Rectal smooth muscle tissue (tissue), 1 donor: ENCODE measurements around the gene MAP1A.

ENCODE experiments used
- H3K27ac ChIP-seq: one replicate; pipeline ENCODE4 v1.7.0; 2013; ENCODE audit warnings: low read depth, low read length, inconsistent platforms
- H3K27me3 ChIP-seq: one replicate; pipeline ENCODE4 v1.7.0; 2013; ENCODE audit warnings: low read length; ENCODE audit not compliant: control insufficient read depth, insufficient read depth
- H3K36me3 ChIP-seq: one replicate; pipeline ENCODE4 v1.7.0; 2013; ENCODE audit warnings: low read length; ENCODE audit not compliant: control insufficient read depth, insufficient read depth
- H3K4me1 ChIP-seq: one replicate; pipeline ENCODE4 v1.7.0; 2013; ENCODE audit warnings: low read length; ENCODE audit not compliant: control insufficient read depth, insufficient read depth
- H3K4me3 ChIP-seq: one replicate; pipeline ENCODE4 v1.7.0; 2013; ENCODE audit warnings: low read length
- H3K9ac ChIP-seq: one replicate; pipeline ENCODE4 v1.7.0; 2013; ENCODE audit warnings: low read length

The MAP1A gene

GRCh38 chr15:43517354-43518196 lies at the start of gene MAP1A:
Gene MAP1A (plus strand): TSS chr15:43517608. CDS start chr15:43521474, 3,866 bp downstream.
- no peaks in the 10 kb centered on the region for H3K27me3 ChIP-seq
- peaks cover 18% of the 10 kb centered on the region for H3K4me1 ChIP-seq
- peak within 1 kb of the TSS; percentile 81 for H3K4me3 ChIP-seq
- H3K36me3 ChIP-seq = peaks cover 10% of the 10 kb centered on the region
- H3K27ac ChIP-seq = peak within 1 kb of the TSS; percentile 82
- peak within 1 kb of the TSS; percentile 13 for H3K9ac ChIP-seq

- H3K9ac ChIP-seq = no peak overlapping the region
- H3K36me3 ChIP-seq = peaks cover 22% of the 10 kb centered on the region
- no peaks in the 10 kb centered on the region for H3K4me1 ChIP-seq
- no peak overlapping the region for H3K27ac ChIP-seq
- H3K27me3 ChIP-seq = no peaks in the 10 kb centered on the region
- no peak overlapping the region for H3K4me3 ChIP-seq
Measured at GRCh38 chr15:43469867-43470266, 47.5 kb upstream of the MAP1A start.

DNA sequence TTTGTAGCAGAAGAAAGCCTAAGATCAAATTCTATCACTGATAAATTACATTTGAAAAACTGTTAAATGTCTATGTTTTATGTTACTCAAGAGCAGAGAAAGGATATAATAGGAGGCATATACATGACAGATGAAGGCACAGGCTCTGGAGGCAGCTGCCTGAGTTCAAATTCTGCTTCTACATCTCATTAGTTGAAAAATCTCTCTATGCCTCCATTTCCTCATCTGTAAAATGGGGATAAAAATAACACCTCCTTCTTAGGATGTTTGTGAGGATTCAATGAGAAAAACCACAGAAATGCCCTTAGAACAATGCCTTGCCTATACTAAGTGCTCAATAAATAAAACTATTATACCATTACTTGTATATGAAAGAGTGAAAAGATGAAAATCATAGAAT lies 45.4 kb upstream of the MAP1A start:
- no peaks in the 10 kb centered on the region for H3K4me1 ChIP-seq

GRCh38 chr15:43473885-43474284 lies 43.5 kb upstream of the MAP1A start:
- Histone ChIP-seq H3K4me1 (no peaks in the 10 kb centered on the region), H3K36me3 (peaks cover 31% of the 10 kb centered on the region), H3K27ac (no peak overlapping the region), H3K9ac (no peak overlapping the region), H3K4me3 (no peak overlapping the region), H3K27me3 (no peaks in the 10 kb centered on the region)

More for the DNA sequence above, 45.4 kb upstream of the MAP1A start:
- H3K27ac ChIP-seq = no peak overlapping the region
- H3K27me3 ChIP-seq = no peaks in the 10 kb centered on the region
- no peak overlapping the region for H3K4me3 ChIP-seq
- H3K36me3 ChIP-seq = peaks cover 28% of the 10 kb centered on the region
- H3K9ac ChIP-seq = no peak overlapping the region

DNA sequence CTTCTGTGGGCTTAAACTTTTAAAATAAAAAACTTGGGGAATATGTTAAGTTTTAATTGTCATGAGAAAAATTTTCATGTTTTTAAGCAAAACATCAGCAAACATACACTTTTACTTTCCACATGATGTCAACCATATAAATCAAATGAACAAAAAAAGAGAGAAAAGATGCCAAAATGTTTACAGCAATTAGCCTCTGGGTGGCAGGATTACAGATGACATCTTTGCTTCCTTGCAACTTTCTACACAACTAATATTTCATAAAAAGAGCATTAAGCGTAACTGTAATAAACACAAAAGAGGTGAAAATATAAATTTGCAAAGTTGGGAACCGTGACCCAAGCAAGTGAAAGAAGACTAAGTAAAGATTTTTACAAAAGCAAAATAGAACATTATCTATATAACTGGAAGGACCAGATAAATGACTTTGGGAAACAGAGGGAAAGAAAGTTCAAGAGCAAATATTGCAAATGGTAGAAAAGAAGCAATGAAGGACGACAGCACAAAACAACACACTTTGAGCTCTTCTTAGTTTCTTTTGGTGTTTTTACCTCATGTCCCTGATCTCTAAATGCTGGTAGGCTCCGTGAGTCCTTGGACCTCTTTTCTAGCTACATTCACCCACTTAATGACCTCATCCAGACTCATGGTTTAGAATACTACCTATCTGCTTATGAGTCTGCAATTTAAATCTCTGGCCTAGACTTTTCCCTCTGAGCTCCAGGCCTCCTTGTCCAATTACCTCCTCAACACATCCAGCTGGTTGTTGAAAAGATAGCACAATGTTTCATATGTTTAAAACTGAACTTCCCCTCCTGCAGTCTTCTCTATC lies 33.9 kb upstream of the MAP1A start:
- H3K27ac ChIP-seq = no peak overlapping the region
- no peaks in the 10 kb centered on the region for H3K27me3 ChIP-seq
- H3K4me1 ChIP-seq = no peaks in the 10 kb centered on the region
- no peak overlapping the region for H3K4me3 ChIP-seq
- H3K9ac ChIP-seq = no peak overlapping the region
- H3K36me3 ChIP-seq = peaks cover 14% of the 10 kb centered on the region

DNA sequence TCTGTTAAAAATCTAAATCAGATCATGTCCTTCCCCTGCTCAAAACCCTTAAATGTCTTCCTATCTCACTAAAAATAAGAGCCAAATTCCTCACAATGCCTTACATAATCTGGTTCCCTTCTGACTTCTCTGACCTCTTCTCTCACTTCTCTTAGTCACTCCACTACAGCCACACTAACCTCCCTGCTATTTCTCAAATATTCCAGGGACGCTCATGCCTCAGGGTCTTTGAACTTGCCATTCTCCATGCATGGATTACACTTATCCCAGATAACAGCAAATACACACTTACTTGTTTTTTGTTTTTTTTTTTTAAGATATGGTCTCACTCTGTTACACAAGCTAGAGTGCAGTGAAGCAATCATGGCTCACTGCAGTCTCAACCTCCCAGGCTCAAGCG lies 33.0 kb upstream of the MAP1A start:
- Histone ChIP-seq H3K36me3 (peaks cover 11% of the 10 kb centered on the region), H3K4me1 (no peaks in the 10 kb centered on the region), H3K4me3 (no peak overlapping the region), H3K27ac (no peak overlapping the region), H3K9ac (no peak overlapping the region), H3K27me3 (no peaks in the 10 kb centered on the region)

GRCh38 chr15:43487271-43487895 lies 30.0 kb upstream of the MAP1A start:
- peaks cover 9% of the 10 kb centered on the region for H3K36me3 ChIP-seq

GRCh38 chr15:43488790-43489189 lies 28.6 kb upstream of the MAP1A start:
- Histone ChIP-seq H3K4me1 (peaks cover 9% of the 10 kb centered on the region), H3K36me3 (peaks cover 9% of the 10 kb centered on the region), H3K9ac (no peak overlapping the region), H3K27me3 (no peaks in the 10 kb centered on the region), H3K4me3 (no peak overlapping the region), H3K27ac (no peak overlapping the region)

More at GRCh38 chr15:43487271-43487895, 30.0 kb upstream of the MAP1A start:
- H3K4me3 ChIP-seq = no peak overlapping the region
- peaks cover 4% of the 10 kb centered on the region for H3K4me1 ChIP-seq
- no peak overlapping the region for H3K9ac ChIP-seq
- no peak overlapping the region for H3K27ac ChIP-seq
- H3K27me3 ChIP-seq = no peaks in the 10 kb centered on the region

- H3K4me3 ChIP-seq = no peak overlapping the region
- peaks cover 9% of the 10 kb centered on the region for H3K36me3 ChIP-seq
- H3K27me3 ChIP-seq = no peaks in the 10 kb centered on the region
Measured at GRCh38 chr15:43489191-43489590, 28.2 kb upstream of the MAP1A start.

DNA sequence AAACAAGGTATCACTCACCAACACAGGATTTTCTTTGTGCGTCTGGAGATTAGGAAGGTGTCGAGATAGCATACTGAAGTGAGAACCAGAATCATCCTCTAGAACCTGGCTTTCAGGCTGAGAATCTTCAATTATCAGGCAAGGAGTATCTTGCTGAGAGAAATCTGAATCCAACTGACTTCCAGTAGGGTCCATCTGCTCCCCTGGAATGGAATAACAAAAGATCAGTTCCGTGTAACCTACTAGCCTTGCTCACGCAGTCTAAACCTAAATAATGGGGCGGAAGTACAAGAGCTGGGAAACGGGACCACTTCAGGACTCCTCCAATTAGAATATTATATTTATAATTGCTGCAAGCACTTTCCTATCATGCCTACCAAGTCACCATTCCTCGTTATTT lies 25.1 kb upstream of the MAP1A start:
- Histone ChIP-seq H3K4me3 (peak overlapping the region; percentile 97), H3K27ac (peak overlapping the region; percentile 91), H3K9ac (peak overlapping the region; percentile 21)

More at GRCh38 chr15:43489191-43489590, 28.2 kb upstream of the MAP1A start:
- no peak overlapping the region for H3K27ac ChIP-seq
- peaks cover 9% of the 10 kb centered on the region for H3K4me1 ChIP-seq
- H3K9ac ChIP-seq = no peak overlapping the region

DNA sequence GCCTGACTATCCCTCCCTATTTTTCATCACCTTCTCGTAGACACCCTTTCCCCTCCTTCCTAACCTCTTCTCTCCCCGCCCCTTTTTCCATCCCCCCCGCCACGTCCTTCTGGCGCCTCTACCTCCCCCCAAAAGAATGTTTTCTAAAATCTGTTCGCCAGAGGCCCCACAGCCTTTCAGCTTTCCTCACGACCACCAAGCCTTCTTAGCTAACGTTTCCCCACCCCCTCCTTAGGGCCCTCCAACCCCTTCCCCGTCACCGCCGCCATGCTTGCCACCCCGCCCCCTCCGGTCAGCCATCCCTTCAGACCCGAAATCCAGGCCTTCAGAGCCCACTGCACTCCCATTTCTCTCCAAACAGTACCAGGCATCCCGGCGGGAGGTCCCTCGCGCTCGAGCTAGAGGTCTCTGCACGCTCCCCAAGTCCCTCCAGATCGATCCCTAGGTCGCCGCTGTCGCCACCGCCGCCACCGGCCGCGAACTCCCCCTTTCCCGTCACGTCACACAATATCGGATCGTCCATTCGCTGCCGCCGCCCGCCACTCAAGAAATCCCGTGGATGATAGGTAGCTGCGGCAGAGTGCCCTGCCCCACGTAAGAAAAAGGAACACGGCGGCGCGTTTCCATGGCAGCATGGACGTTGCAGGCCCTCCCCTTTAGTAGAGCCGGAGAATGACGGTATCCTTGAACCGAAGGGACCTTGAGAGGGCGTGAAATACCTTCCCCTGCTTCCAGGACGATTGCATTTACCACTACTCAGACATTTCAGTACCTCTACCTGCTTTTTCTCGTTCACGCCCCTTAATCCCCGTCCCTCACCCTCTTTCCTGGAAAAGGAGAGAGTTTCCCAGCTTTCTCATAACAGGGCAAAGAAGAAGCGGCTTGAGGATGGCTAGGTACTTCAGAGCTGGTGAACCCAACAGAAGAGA lies 24.5 kb upstream of the MAP1A start, which contains the start of gene TP53BP1:
Gene TP53BP1, minus strand, starts transcription at position 484 of the 929 bp plus-strand sequence. Its CDS starts 113 bp downstream, at position 371.
- Histone ChIP-seq H3K4me3 (peak within 1 kb of the TSS; percentile 97), H3K27me3 (no peaks in the 10 kb centered on the region), H3K36me3 (no peaks in the 10 kb centered on the region), H3K9ac (peak within 1 kb of the TSS; percentile 84), H3K4me1 (peaks cover 9% of the 10 kb centered on the region), H3K27ac (peak within 1 kb of the TSS; percentile 91)

More for the DNA sequence above, 25.1 kb upstream of the MAP1A start:
- Histone ChIP-seq H3K4me1 (peaks cover 9% of the 10 kb centered on the region), H3K27me3 (no peaks in the 10 kb centered on the region), H3K36me3 (peaks cover 5% of the 10 kb centered on the region)
